ENCODE data around the gene CAPN5. TPM values are rescaled to one million over a fixed set of nuclear protein-coding genes. Genes with fewer than 3 reads are reported as not detected.

Gene CAPN5
- total RNA-seq, 1 donor from 2014 or later, result 7.8 TPM

- H3K36me3 ChIP-seq (ENCODE audit: control insufficient read depth, insufficient read depth, low read length), result no peaks in the 10 kb centered on the region
- no peak overlapping the region for H3K4me3 ChIP-seq (ENCODE audit: low read depth, low read length)
- no peak for DNase-seq (ENCODE audit: low read depth)
- no peaks in the 10 kb centered on the region for H3K27me3 ChIP-seq (ENCODE audit: control insufficient read depth, insufficient read depth, low read length)
- no peak for TF ChIP-seq CTCF (IDR thresholded peaks at IDR 0.05; ENCODE audit: insufficient read depth, low read length, poor library complexity, severe bottlenecking)
Measured at GRCh38 chr11:77110836-77111235, 44.1 kb downstream of the CAPN5 start.

GRCh38 chr11:77111277-77111676, 44.5 kb downstream of the CAPN5 start:
- Histone ChIP-seq H3K4me3 (ENCODE audit: low read depth, low read length) (no peak overlapping the region), H3K36me3 (ENCODE audit: control insufficient read depth, insufficient read depth, low read length) (no peaks in the 10 kb centered on the region)
- no peak for DNase-seq (ENCODE audit: low read depth)

GRCh38 chr11:77111946-77112345, 45.2 kb downstream of the CAPN5 start:
- Histone ChIP-seq H3K4me3 (ENCODE audit: low read depth, low read length) (no peak overlapping the region), H3K36me3 (ENCODE audit: control insufficient read depth, insufficient read depth, low read length) (no peaks in the 10 kb centered on the region), H3K27me3 (ENCODE audit: control insufficient read depth, insufficient read depth, low read length) (no peaks in the 10 kb centered on the region)
- no peak for DNase-seq (ENCODE audit: low read depth)
- no peak for TF ChIP-seq CTCF (IDR thresholded peaks at IDR 0.05; ENCODE audit: insufficient read depth, low read length, poor library complexity, severe bottlenecking)

More at GRCh38 chr11:77111277-77111676, 44.5 kb downstream of the CAPN5 start:
- TF ChIP-seq CTCF (IDR thresholded peaks at IDR 0.05; ENCODE audit: insufficient read depth, low read length, poor library complexity, severe bottlenecking), result no peak
- no peaks in the 10 kb centered on the region for H3K27me3 ChIP-seq (ENCODE audit: control insufficient read depth, insufficient read depth, low read length)

- DNase-seq (ENCODE audit: low read depth), result no peak
- Histone ChIP-seq H3K36me3 (ENCODE audit: control insufficient read depth, insufficient read depth, low read length) (no peaks in the 10 kb centered on the region), H3K4me3 (ENCODE audit: low read depth, low read length) (no peak overlapping the region), H3K27me3 (ENCODE audit: control insufficient read depth, insufficient read depth, low read length) (no peaks in the 10 kb centered on the region)
- TF ChIP-seq CTCF (IDR thresholded peaks at IDR 0.05; ENCODE audit: insufficient read depth, low read length, poor library complexity, severe bottlenecking), result no peak
Measured at GRCh38 chr11:77112641-77113381, 46.0 kb downstream of the CAPN5 start.

GRCh38 chr11:77113382-77114088, 46.8 kb downstream of the CAPN5 start:
- Histone ChIP-seq H3K4me3 (ENCODE audit: low read depth, low read length) (no peak overlapping the region), H3K27me3 (ENCODE audit: control insufficient read depth, insufficient read depth, low read length) (no peaks in the 10 kb centered on the region), H3K36me3 (ENCODE audit: control insufficient read depth, insufficient read depth, low read length) (no peaks in the 10 kb centered on the region)
- TF ChIP-seq CTCF (IDR thresholded peaks at IDR 0.05; ENCODE audit: insufficient read depth, low read length, poor library complexity, severe bottlenecking), result peak; percentile 79
- no peak for DNase-seq (ENCODE audit: low read depth)
